Renal cortex interstitium (tissue), 11 donors: Measurements from ENCODE around the gene SNRPD2. TPM values are rescaled to one million over a fixed set of nuclear protein-coding genes. Genes with fewer than 3 reads are reported as not detected.

Source experiments
- DNase-seq, 11 donors: peaks; one replicate each; pipeline ENCODE4 v3.0.0-alpha.2; 2013; ENCODE audit warnings: low read depth in 9 of 11, low spot score in 4 of 11; ENCODE audit errors: extremely low read depth in 1 of 11
- polyA plus RNA-seq, 3 donors: library from polyadenylated mRNA; unstranded; fragments of 120-200 nt; gene quantifications; one replicate each; pipeline ENCODE4 v1.2.1, GENCODE V29; 2013; ENCODE audit not compliant: insufficient read length in 3 of 3

The SNRPD2 gene
- polyA plus RNA-seq, 3 donors = 310 to 350 (median 317) TPM

DNA sequence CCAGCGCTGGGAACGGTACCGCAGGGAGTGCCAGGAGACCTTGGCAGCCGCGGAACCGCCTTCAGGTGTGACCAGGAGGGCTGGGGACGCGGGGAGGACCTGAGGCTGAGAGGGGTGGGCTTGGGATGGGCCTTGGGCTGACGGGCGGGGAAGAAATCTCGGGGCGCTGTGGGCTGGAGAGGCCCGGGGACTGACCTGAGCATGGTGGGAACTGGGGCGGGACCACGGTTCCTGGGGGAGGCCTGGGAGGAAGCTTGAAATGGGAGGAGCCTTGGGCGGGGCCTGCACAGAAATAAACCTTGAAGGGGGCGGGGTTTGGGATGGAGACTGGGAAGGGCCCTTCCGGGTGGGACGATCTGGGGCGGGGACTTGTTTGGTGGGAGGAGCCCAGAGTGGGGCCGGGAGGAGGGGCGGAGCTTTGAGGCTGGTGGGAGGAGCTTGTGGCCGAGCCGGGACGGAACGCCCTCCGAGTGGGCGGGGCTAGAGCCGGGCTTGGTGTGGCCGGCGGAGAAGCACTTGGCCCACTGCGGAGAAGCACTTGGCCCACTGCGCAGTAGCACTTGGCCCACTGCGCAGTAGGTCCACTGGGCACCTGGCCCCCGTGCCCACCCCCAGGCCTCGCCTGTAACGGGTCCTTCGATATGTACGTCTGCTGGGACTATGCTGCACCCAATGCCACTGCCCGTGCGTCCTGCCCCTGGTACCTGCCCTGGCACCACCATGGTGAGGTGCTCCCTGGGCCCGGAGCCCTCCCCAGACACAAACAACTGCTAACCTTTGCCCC, 20.9 kb downstream of the SNRPD2 start:
- DNase-seq = peak in 2 of 11 donors; percentile 35 to 36

DNA sequence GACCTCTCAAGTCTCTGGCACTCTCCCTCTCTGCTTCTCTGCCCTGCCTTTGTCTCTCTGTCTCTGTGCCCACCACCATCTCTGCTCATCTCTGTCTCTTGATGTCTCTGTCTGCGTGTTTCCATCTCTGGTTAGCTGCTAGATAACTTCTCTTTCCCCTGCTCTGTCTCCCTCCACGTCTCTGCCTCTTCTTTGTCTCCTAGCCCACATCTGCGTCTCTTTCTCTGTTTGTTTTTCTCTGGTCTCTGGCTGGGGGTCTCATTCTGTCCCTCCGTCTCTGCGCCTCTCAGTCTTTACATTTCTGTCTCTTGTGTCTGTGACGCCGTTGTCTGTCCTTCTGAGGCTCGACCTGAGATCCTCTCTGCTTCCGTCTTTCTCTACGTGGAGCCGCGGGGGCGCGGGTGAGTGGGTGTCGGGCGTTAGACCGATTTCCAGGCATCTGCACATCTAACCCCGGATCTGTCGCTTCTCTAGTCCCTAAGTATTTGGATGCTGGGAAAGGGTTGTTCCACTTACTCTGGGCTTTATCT, 23.3 kb downstream of the SNRPD2 start:
- DNase-seq = no peak

DNA sequence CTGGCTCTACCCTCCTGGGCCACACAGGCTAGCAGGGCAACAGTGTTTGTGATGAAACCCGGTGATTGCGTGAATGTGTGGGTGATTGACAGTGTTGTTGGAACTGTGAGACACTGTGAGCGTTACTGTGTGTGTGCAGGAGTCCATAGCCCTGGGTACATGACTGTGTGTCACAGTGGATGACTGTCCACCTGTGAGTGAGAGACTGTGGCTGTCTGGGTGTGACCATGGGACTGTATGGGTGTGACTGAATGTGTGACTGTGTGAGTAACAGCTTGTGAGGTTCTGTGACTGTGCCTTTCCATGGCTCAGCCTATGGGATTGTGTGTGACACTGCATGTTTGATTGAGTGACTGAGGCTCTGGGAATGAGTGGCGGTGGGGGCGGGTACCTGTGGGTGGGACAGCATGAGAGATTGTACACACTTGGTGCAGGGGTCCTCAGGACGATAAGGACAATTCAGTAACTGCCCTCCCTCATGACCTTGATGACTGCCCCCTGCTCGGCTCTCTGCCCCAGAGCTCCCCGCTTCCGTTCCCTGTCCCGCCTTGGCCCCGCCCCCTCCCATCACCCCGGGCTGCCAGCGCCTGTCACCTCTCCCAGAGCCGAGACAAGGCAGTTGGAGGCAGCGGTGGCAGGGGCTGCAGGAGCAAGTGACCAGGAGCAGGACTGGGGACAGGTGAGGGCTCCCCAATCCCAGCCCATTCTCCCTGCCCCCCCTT, 24.0 kb downstream of the SNRPD2 start, which contains the start of gene GIPR:
GIPR (plus strand) TSS at position 602 of the 722 bp plus-strand sequence. CDS start 1,300 bp downstream, outside the sequence.
- DNase-seq = no peak

DNA sequence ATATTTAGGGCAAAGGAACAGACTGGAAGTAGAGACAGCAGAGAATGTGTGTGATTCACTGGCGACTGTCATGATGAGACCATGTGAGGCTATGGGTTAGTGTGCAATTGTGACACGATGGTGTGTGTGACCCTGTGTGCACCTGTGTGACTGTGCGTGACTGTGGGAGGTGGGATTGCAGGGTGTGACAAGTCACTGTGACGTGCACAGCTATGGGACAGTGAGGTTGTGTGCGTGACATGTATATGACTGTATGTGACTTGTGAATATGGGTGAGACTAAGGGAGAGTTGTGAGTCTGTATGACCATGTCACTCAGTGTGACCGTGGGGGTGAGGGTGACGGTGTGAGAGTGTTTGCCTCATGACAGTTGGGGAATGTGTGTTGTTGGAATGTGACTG, 27.2 kb downstream of the SNRPD2 start:
- no peak for DNase-seq

DNA sequence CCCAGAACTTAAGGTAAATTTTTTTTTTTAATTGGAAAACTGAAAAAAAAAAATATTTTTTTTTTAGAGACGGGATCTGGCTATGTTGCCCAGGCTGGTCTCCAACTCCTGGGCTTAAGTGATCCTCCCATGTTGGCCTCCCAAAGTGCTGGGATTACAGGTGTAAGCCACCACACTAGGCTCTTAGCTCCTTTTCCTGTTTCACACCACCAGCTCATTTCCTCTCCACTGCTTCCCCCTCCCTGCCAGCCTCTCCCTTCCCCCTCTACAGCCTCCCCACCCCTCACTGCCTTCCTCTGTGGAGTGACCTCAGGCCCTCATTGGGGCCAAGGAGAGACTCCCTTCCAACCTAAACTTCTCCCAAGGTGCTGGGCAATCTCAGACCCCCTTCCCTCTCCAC, 28.0 kb downstream of the SNRPD2 start:
- DNase-seq = no peak

DNA sequence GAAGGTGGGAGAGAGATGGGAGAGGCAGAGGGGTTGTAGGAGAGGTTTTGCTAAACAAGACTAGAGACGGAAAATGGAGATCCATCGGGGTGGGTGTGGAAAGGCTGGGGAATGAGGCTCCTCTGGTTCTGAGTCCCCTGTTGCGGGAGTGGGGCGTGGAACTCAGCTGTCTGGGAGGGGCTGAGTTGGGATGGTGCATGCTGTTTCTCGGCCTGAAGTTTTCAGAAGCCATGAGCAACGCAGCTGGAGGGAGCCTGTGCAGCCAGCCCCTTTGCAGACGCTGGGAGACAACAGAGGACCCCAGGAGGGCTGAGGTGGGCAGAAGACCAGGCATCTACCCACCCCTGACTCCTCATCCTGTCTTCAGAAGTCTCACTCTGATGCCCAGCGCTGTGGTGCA, 31.1 kb downstream of the SNRPD2 start:
- DNase-seq = no peak

DNA sequence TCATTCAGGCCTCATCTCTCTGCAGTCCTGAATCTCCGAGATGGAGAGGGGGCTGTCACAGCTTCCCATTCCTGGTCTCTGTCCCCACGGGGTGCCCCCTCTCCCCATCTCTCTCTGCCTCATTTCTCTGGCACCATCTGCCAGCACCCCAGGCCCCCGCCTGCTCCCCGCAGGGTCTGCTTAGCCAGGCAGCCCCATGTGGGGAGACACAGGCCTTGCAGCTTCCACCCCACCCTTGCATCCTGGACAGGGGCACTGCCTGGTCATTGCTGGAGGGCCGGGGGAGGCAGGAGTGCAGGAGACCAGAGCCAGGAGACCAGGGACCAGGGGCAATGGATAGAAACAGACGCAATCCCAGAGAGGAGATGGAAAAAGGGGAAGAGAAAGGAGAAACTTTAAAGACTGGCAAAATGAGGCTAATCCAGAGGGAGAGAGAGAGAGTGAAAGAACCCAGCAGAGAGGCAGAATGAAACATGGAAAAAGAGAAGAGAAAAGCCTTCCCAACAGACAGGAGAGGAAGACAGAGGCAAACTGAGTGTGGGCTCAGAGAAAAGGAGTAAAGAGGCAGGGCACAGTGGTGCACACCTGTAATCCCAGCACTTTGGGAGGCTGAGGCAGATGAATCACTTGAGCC, 32.5 kb downstream of the SNRPD2 start:
- DNase-seq = no peak

DNA sequence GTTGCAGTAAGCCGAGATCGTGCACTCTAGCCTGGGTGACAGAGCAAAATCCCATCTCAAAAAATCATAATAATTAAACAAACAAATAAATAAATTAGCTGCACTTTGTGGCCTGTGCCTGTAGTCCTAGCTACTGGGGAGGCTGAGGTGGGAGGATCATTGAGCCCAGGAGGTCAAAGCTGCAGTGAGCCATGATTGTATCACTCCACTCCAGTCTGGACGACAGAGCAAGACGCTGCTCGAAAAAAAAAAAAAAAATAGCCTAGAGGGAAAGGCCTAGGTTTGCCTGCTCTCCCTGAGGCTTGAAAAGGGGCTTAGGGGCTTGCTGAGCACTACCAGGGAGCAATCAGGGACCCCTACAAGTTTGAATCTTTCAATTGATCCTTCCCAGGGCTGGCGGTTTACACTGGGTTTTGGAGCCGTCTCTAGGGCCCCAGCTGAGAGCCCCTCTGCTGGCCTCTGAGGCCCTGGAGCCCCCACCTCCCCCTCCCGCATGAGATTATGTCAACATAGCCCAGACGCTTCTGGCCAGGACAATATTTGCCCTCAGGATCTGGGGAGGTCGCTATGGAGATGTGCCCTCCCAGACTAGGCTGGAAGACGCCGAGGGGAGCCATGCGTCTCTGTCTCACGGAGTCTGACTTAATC, 34.1 kb downstream of the SNRPD2 start:
- DNase-seq = no peak

DNA sequence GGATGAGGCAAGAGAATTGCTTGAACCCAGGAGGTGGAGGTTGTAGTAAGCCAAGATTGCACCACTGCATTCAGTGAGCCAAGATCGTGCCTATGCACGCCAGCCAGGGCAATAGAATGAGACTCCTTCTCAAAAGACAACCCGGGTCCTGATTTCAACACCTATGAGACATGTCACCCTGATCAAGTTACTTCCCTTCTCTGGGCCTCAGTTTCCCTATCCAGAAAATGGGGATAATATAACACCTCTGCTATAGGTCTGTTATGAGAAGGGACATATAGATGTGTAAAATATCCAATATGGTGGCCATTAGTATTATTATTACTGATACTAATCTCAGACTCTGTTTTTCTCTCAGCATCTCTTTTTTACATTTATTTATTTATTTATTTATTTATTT, 36.7 kb downstream of the SNRPD2 start:
- DNase-seq = no peak

DNA sequence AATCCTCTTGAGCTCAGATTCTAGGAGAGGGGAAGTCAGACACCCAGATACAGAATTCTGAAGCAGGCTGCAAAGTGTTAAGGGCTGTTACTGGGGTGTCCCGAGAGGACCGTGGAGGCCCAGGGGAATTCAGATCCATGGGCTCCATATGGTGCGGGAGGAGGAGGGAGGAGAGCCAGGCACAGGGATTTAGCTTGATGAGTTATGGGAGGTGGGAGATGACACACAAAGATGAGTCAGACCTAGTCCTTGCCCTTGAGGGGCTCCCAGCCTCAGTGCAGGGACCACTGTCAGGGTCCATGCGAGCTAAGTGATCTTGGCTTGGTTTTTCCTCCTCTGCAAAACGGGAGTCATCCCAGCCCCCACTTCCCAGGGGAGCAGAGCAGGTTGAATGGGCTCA, 38.1 kb downstream of the SNRPD2 start:
- DNase-seq = no peak

DNA sequence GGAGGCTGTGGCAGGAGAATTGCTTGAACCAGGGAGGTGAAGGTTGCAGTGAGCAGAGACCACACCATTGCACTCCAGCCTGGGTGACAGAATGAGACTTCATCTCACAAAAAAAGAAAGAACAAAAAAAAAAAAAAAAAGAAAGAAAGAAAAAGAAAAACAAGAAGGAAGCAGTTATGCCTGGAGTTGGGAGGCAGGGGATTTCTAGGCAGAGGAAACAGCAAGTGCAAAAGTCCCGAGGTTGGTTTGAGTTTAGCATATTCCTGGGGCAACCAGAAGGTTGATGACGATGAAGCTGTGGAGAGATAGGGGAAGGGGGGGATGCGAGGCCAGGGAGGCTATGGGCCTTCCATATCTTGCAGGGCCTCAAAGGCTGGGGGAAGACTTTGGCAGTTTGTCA, 41.0 kb downstream of the SNRPD2 start:
- DNase-seq = no peak

DNA sequence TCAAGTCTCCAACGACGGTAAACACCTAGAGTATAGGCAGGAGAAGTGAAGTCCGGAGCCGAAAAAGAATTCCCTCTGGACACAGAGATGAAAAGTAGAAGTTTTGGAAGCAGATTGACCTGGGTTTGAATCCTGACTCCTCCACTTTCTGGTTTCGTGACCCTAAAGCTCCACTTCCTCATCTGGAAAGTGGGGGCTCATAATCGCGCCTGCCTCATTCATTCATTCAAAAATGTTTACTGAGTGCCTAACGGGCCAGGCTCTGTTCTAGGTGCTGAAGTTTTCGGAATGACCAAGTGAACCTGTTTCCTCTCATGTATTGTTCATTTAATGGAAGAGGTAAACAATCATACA, 45.4 kb downstream of the SNRPD2 start:
- no peak for DNase-seq

DNA sequence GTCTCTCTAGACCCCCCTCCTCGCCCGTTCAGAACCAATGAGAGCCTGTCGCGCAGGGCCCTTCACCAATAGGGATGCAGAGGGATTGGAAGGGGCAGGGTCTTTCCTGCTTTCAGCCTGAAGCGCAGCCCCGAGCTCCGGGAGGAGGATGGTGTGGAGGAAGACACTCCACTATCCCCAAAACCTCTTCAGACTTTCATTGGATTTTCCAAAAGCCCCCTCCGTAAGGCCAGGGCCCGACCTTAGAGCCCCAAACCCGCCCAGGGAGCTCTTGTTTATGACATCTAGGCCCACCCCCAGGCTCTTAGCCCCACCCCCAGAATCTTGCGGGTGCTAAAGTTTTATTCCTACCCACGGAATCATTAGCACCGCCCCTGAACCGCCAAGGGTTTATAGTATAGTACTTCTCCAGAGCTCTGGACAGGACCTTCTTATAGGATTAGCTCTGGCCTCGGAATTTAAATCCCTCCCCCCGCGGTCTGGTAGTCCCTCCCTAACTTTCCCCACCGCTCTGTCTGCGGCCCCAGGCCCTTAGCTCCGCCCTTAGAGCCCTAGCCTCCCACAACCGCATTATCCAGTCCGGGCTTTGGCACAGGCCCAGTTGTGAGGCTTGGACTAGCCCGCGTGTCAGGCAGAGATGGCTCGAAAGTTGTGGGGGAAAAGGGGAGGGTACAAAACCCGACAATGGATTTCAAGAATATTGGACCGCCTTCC, 46.0 kb downstream of the SNRPD2 start:
- DNase-seq = peak in 2 of 11 donors; percentile 62 to 78

DNA sequence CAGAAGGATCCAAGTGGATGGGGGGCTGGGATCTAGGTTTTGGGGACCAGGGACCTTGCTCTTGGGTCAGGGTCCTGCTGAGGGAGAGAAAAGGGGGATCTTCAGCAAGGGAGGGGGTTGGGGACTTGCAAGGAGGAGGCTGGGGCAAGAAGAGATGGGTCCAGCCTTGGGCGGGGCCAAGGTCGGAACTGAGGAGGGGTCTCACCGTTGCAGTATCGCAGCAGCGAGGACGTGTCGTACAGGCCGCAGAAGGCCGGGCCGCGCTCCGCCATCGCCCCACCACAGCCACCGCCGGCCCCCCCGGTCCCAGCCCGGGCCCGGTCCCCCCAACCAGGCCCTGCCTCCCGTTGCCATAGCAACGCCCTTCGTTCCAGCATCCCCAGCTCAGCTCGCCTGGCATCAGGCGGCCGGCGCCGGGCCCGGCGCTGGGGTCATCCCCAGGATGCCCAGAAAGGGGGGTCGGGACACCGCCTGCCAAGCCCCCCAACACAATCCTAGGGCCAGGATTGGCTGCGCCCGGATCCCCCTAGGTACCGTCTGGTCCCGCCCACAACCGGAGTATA, 46.6 kb downstream of the SNRPD2 start:
- DNase-seq = no peak

DNA sequence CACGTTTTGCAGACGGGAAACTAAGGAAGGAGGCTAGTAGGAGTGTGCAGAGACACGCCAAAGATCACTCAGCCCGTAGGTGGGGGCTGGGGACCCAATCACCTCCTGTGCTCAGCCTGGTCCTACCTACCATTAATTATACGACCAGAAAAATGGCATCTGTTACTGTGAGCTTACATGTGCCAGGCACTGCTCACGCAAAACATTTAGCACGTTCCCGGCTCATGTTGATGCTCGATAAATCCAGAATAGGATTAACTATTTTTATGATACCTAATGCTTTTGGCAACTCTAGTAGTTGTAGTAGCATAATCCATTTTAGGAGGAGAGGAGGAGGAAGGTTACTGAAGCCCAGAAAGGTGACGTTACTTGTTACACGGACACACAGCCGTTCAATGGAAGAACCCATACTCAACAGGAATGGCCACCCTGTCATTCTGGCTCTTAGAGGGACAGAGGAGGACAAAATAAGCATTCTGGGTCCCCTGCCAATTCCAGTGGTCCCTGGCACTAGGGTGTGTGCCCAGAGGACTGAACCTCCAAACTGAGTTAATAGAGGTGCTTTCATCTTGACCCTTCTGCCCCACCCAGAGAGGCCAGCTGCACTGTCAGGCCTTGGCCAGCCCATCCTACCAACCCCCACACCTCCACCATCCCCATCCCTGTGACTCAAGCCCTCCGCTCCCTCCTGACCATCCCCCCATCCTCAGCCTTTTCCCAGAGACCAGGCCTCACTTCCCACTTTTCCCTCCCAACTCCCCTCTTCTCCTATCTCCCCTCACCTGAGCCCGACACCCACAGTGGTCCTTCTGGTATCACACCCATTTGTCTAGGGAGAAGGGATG, 47.6 kb downstream of the SNRPD2 start:
- no peak for DNase-seq

DNA sequence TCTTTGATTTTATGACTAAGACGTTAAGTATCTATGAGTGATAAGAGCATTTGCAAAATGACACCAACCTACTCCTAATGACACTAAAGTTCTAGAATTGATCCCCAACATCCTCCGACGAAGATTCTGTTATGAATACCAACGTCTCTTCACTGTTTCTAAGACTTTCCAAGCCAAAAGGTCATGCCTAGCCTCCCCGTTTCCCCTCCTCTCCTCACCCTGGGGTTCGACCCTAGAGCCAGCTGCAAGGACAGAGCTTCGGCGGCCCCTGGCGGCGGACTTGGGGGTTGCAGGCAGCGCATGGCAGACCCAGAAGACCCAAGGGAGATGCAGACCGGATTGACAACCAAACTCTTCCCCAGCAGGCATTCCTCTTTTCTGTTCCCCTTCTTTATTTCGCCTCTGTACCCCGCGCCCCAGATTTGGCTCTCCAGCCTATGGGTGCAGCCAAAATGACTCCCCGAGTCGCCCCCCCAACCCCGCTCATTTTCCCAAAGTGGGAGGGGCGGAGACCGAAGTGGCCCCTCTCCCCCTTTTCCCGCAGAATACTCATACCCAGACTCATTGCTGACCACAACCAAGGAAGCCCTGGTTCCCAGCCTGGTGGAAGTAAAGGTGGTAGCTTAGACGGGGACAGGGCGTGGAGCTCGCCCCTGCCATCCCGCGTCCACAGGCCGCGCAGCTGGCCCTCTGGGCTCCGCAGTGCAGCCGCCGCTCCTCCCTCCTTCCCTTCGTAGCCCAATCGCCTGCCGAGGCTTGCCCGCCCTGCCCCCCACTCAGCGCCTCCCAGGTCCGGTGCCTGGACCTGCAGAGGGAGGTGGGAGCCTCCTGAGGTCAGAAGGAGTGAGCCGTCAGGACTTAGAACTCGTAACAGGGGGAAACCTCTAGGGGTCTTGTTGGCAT, 48.5 kb downstream of the SNRPD2 start:
- DNase-seq = peak in 3 of 11 donors; percentile 69 to 75 (median 75)
